Panc1 (cell line): ENCODE results near the gene PHF21A. TPM values are rescaled to one million over a fixed set of nuclear protein-coding genes. Genes with fewer than 3 reads are reported as not detected.

Experiments used
- ATAC-seq: fragments of 200-7000 bp; cut with Tn5 transposase; 2 replicates; pipeline ENCODE4 v1.9.1; 2020; ENCODE audit warnings: mild to moderate bottlenecking, moderate library complexity
- BruUV-seq: library from RNA; stranded (reverse); fragments of 400-500 nt; replicated peaks from 2 replicates; lab custom pipeline; 2021; lab: Mats Ljungman, UMichigan
- CTCF ChIA-PET: fragments of 300-600 bp; sonication (Branson Sonifier 250); formaldehyde crosslinking; loops from one replicate; lab custom pipeline; 2022; ENCODE audit warnings: antibody characterized with exemption; lab: Charles Lee
- POLR2A ChIA-PET: fragments of 300-600 bp; sonication (Branson Sonifier 250); formaldehyde crosslinking; loops from one replicate; lab custom pipeline; 2022; ENCODE audit warnings: antibody characterized with exemption; lab: Charles Lee
- DNase-seq: peaks from one replicate; pipeline ENCODE4 v3.0.0-alpha.2; 2010; ENCODE audit warnings: low read depth, low spot score
- H3K27ac ChIP-seq: 2 replicates; pipeline ENCODE4 v1.5.1; 2011; ENCODE audit warnings: mild to moderate bottlenecking, low read length, inconsistent platforms
- H3K27me3 ChIP-seq: fragments of 200-500 bp; sonication (Bioruptor generic); 2 replicates; pipeline ENCODE4 v1.6.0; 2014; ENCODE audit warnings: low read length, inconsistent platforms; ENCODE audit not compliant: control insufficient read depth, insufficient read depth
- H3K36me3 ChIP-seq: fragments of 200-500 bp; sonication (Bioruptor generic); 2 replicates; pipeline ENCODE4 v1.5.1; 2014; ENCODE audit warnings: inconsistent platforms, mild to moderate bottlenecking, low read length, moderate library complexity; ENCODE audit not compliant: control insufficient read depth, insufficient read depth
- H3K4me1 ChIP-seq: 2 replicates; pipeline ENCODE4 v1.5.1; 2011; ENCODE audit warnings: inconsistent platforms, mild to moderate bottlenecking, low read length, moderate library complexity; ENCODE audit not compliant: control insufficient read depth, insufficient read depth
- H3K4me3 ChIP-seq, 2 experiments: 2 replicates each; pipeline ENCODE4 v1.5.1; 2011 to 2012; ENCODE audit warnings: low read depth in 2 of 2, low read length in 2 of 2, mild to moderate bottlenecking in 2 of 2, inconsistent platforms in 1 of 2, moderate library complexity in 1 of 2
- H3K9me3 ChIP-seq: fragments of 200-500 bp; sonication (Bioruptor generic); 2 replicates; pipeline ENCODE4 v1.5.1; 2014; ENCODE audit warnings: low read depth, mild to moderate bottlenecking, inconsistent platforms, low read length, moderate library complexity; ENCODE audit not compliant: control insufficient read depth, insufficient read depth
- CTCF ChIP-seq: fragments of 450-650 bp; IDR thresholded peaks from 2 replicates; pipeline ENCODE4 v1.5.1; 2017; ENCODE audit warnings: mild to moderate bottlenecking
- POLR2AphosphoS5 ChIP-seq: IDR thresholded peaks from 2 replicates; pipeline ENCODE4 v1.6.1; 2012; ENCODE audit warnings: mild to moderate bottlenecking, low read depth, low read length, moderate library complexity
- REST ChIP-seq, 2 experiments: IDR thresholded peaks; 2 replicates each; pipeline ENCODE4 v1.6.1; 2011 to 2012; ENCODE audit warnings: low read depth in 2 of 2, control low read depth in 1 of 2, low read length in 1 of 2, mild to moderate bottlenecking in 1 of 2, moderate library complexity in 1 of 2; ENCODE audit not compliant: insufficient read depth in 1 of 2
- SIN3A ChIP-seq: IDR thresholded peaks from 2 replicates; pipeline ENCODE4 v1.6.1; 2012; ENCODE audit warnings: low read depth, mild to moderate bottlenecking, low read length, moderate library complexity, borderline replicate concordance; ENCODE audit not compliant: insufficient read depth
- TCF7L2 ChIP-seq: IDR thresholded peaks from 2 replicates; pipeline ENCODE4 v1.6.1; 2011; ENCODE audit warnings: mild to moderate bottlenecking, low read depth, low read length, inconsistent platforms
- in situ Hi-C: cut with HindIII; loops from 2 replicates; pipeline ENCODE4 v1.10.0; 2016; ENCODE audit warnings: low sequenced_read_pairs, low pct_unique_long_range_greater_than_20kb
- intact Hi-C: fragments of 100-400 bp; cut with micrococcal nuclease; formaldehyde crosslinking; loops from one replicate; pipeline ENCODE4 v1.10.0; 2022; ENCODE audit not compliant: unreplicated experiment
- total RNA-seq: library from RNA; stranded (reverse); gene quantifications from one replicate; pipeline ENCODE4 v1.2.1, GENCODE V29; 2021; ENCODE audit not compliant: unreplicated experiment

Gene PHF21A
- total RNA-seq, 1 experiment from 2014 or later = 45.7 TPM

GRCh38 chr11:46017341-46017740 lies 103.9 kb downstream of the PHF21A start:
- CTCF ChIA-PET = no interaction called here
- ATAC-seq = no peak
- Histone ChIP-seq H3K4me3 (no peak overlapping the region), H3K27me3 (no peaks in the 10 kb centered on the region), H3K9me3 (no peaks in the 10 kb centered on the region), H3K4me1 (no peaks in the 10 kb centered on the region), H3K27ac (no peak overlapping the region), H3K36me3 (no peaks in the 10 kb centered on the region)
- DNase-seq = no peak
- intact Hi-C loops (no loop called here), in situ Hi-C loops (no loop called here)
- TF ChIP-seq TCF7L2 (no peak), SIN3A (no peak), REST (IDR thresholded peaks at IDR 0.05; ENCODE audit: insufficient read depth in 1 of 2, low read depth in 2 of 2, low read length in 1 of 2) (no peak), CTCF (no peak), POLR2AphosphoS5 (no peak)
- BruUV-seq = TSS peak; percentile 52
- POLR2A ChIA-PET = interaction anchor here (0.7 kb wide), 1 partner anchor 74 kb away, joined by 6 read pairs; no protein-coding TSS in a partner anchor

- DNase-seq = no peak
- no TSS peak for BruUV-seq
Measured at GRCh38 chr11:46015941-46016340, 105.3 kb downstream of the PHF21A start.

More at GRCh38 chr11:46015941-46016340, 105.3 kb downstream of the PHF21A start:
- Histone ChIP-seq H3K9me3 (no peaks in the 10 kb centered on the region), H3K4me1 (no peaks in the 10 kb centered on the region), H3K27ac (no peak overlapping the region), H3K27me3 (no peaks in the 10 kb centered on the region), H3K4me3 (no peak overlapping the region), H3K36me3 (no peaks in the 10 kb centered on the region)
- intact Hi-C loops = no loop called here
- TF ChIP-seq CTCF = no peak
- TF ChIP-seq REST (IDR thresholded peaks at IDR 0.05; ENCODE audit: insufficient read depth in 1 of 2, low read depth in 2 of 2, low read length in 1 of 2) = no peak
- TF ChIP-seq TCF7L2 = no peak
- no peak for TF ChIP-seq POLR2AphosphoS5
- TF ChIP-seq SIN3A = no peak
- ChIA-PET CTCF (no interaction called here), POLR2A (interaction anchor here (0.7 kb wide), 1 partner anchor 234 kb away, joined by 4 read pairs; no protein-coding TSS in a partner anchor)
- ATAC-seq = peak; percentile 60; the same call in 1 of the 2 replicates
- in situ Hi-C loops = no loop called here
